ENCODE measurements around the gene WDFY1. TPM values are rescaled to one million over a fixed set of nuclear protein-coding genes. Genes with fewer than 3 reads are reported as not detected.
A peak's percentile ranks its signal among the peaks of the same experiment; 100 is the strongest.

WDFY1 gene
- total RNA-seq, 1 experiment from 2014 or later = 123 TPM

GRCh38 chr2:223929571-223930102, 15.5 kb downstream of the WDFY1 start:
- Mint-ChIP-seq H3K4me3 (ENCODE audit: unreplicated experiment) (peak overlapping the region; percentile 85), H3K9me3 (ENCODE audit: unreplicated experiment) (no peaks in the 10 kb centered on the region), H3K36me3 (ENCODE audit: insufficient read depth, unreplicated experiment) (peaks cover 18% of the 10 kb centered on the region), H3K4me1 (ENCODE audit: low read depth, unreplicated experiment) (peaks cover 33% of the 10 kb centered on the region), H3K27ac (ENCODE audit: unreplicated experiment) (peak overlapping the region; percentile 99), H3K27me3 (ENCODE audit: insufficient read depth, unreplicated experiment) (no peaks in the 10 kb centered on the region)
- ChIA-PET CTCF (interaction anchor here (0.8 to 1.9 kb wide), 6 partner anchors 9 to 69 kb away, joined by 3 to 9 read pairs (median 8); no protein-coding TSS in a partner anchor), POLR2A (interaction anchor here (0.7 to 1.9 kb wide), 4 partner anchors 13 to 878 kb away, joined by 6 to 19 read pairs (median 12); no protein-coding TSS in a partner anchor)
- intact Hi-C loops (cut with micrococcal nuclease; ENCODE audit: unreplicated experiment) = loop anchor here (1.0 kb wide), 6 partner anchors 16 to 77 kb away; partner anchors contain the start of genes MRPL44 and WDFY1
- Histone ChIP-seq H3K9me3 (peaks cover 7% of the 10 kb centered on the region; the same call in 1 of the 2 replicates), H3K36me3 (ENCODE audit: control insufficient read depth, insufficient read depth, low read length) (0 out of 2 replicates have a peak, but pooled peaks cover 1% of the 10 kb centered on the region), H3K4me1 (peaks cover 51% of the 10 kb centered on the region), H3K4me3 (ENCODE audit: low read depth, low read length) (peak overlapping the region; percentile 6; the same call in 1 of the 2 replicates), H3K27me3 (replicated peaks; ENCODE audit: control insufficient read depth, insufficient read depth, low read length) (no peaks in the 10 kb centered on the region)
- DNase-seq = peak in 1 of 2 experiments; percentile 53
- TF ChIP-seq, protein P1, sequence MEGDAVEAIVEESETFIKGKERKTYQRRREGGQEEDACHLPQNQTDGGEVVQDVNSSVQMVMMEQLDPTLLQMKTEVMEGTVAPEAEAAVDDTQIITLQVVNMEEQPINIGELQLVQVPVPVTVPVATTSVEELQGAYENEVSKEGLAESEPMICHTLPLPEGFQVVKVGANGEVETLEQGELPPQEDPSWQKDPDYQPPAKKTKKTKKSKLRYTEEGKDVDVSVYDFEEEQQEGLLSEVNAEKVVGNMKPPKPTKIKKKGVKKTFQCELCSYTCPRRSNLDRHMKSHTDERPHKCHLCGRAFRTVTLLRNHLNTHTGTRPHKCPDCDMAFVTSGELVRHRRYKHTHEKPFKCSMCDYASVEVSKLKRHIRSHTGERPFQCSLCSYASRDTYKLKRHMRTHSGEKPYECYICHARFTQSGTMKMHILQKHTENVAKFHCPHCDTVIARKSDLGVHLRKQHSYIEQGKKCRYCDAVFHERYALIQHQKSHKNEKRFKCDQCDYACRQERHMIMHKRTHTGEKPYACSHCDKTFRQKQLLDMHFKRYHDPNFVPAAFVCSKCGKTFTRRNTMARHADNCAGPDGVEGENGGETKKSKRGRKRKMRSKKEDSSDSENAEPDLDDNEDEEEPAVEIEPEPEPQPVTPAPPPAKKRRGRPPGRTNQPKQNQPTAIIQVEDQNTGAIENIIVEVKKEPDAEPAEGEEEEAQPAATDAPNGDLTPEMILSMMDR (IDR thresholded peaks at IDR 0.05; ENCODE audit: insufficient read depth in 1 of 2, low read depth in 1 of 2, low read length in 1 of 2, severe bottlenecking in 1 of 2, unreplicated experiment in 1 of 2) = no peak
- BruUV-seq (replicated peaks) = no TSS peak

DNA sequence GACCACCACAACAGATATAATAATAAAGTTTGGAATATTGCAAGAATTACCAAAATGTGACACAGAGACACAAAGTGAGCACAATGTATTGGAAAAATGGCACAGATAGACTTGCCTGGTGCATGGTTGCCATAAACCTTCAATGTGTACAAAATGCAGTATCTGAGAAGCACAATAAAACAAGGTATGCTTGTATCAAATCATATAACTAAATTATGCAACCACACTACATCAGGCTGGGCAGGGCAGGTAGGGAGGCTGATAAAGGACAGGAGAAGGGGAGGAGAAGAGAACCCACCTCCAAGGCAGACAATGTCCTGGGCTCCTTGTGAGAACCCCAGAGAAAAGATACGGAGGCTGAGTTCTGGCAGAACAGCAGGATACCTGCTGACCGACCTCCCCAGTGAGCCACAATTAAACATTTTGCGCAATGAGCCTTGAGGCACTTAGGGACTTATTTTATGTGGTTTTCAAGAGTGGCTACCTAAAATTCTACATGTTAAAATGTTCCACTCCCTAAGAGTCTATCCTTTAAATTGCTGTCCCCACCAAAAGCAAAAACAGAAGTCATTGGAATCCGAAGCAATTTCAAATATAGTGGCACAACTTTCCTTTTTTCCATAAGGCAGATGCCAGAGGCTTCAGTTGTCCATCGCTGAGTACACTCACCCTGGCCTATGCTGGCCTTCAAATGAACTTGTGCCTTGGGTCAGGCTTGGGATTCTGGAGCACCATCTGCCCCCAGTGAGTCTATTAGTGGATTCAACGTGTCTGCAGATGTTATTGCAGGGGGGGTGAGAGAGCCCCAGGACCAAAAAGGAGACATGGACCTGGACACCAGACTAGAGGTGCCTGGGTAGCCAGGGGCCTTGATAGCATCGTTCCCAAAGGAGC, 16.8 kb downstream of the WDFY1 start:
- ChIA-PET CTCF (no interaction called here), POLR2A (no interaction called here)
- Histone ChIP-seq H3K36me3 (ENCODE audit: control insufficient read depth, insufficient read depth, low read length) (0 out of 2 replicates have a peak, but pooled peaks cover 1% of the 10 kb centered on the region), H3K4me1 (peaks cover 44% of the 10 kb centered on the region), H3K9me3 (peaks cover 9% of the 10 kb centered on the region; the same call in 1 of the 2 replicates), H3K4me3 (ENCODE audit: low read depth, low read length) (no peak overlapping the region), H3K27me3 (replicated peaks; ENCODE audit: control insufficient read depth, insufficient read depth, low read length) (no peaks in the 10 kb centered on the region)
- Mint-ChIP-seq H3K4me1 (ENCODE audit: low read depth, unreplicated experiment) (peaks cover 30% of the 10 kb centered on the region), H3K27ac (ENCODE audit: unreplicated experiment) (peak overlapping the region; percentile 99), H3K9me3 (ENCODE audit: unreplicated experiment) (no peaks in the 10 kb centered on the region), H3K4me3 (ENCODE audit: unreplicated experiment) (peak overlapping the region; percentile 85), H3K36me3 (ENCODE audit: insufficient read depth, unreplicated experiment) (peaks cover 18% of the 10 kb centered on the region), H3K27me3 (ENCODE audit: insufficient read depth, unreplicated experiment) (no peaks in the 10 kb centered on the region)
- no TSS peak for BruUV-seq (replicated peaks)
- intact Hi-C loops (cut with micrococcal nuclease; ENCODE audit: unreplicated experiment) = no loop called here
- no peak for DNase-seq
- TF ChIP-seq, protein P1 (IDR thresholded peaks at IDR 0.05; ENCODE audit: insufficient read depth in 1 of 2, low read depth in 1 of 2, low read length in 1 of 2, severe bottlenecking in 1 of 2, unreplicated experiment in 1 of 2) = no peak

- Mint-ChIP-seq H3K27ac (ENCODE audit: unreplicated experiment) (no peak overlapping the region), H3K9me3 (ENCODE audit: unreplicated experiment) (no peaks in the 10 kb centered on the region), H3K4me1 (ENCODE audit: low read depth, unreplicated experiment) (peaks cover 35% of the 10 kb centered on the region), H3K27me3 (ENCODE audit: insufficient read depth, unreplicated experiment) (no peaks in the 10 kb centered on the region), H3K36me3 (ENCODE audit: insufficient read depth, unreplicated experiment) (peaks cover 32% of the 10 kb centered on the region), H3K4me3 (ENCODE audit: unreplicated experiment) (no peak overlapping the region)
- Histone ChIP-seq H3K27me3 (replicated peaks; ENCODE audit: control insufficient read depth, insufficient read depth, low read length) (no peaks in the 10 kb centered on the region), H3K4me3 (ENCODE audit: low read depth, low read length) (no peak overlapping the region), H3K9me3 (peaks cover 9% of the 10 kb centered on the region; the same call in 1 of the 2 replicates), H3K4me1 (peaks cover 21% of the 10 kb centered on the region), H3K36me3 (ENCODE audit: control insufficient read depth, insufficient read depth, low read length) (0 out of 2 replicates have a peak, but pooled peaks cover 1% of the 10 kb centered on the region)
- BruUV-seq (replicated peaks) = no TSS peak
- ChIA-PET POLR2A (no interaction called here), CTCF (no interaction called here)
- intact Hi-C loops (cut with micrococcal nuclease; ENCODE audit: unreplicated experiment) = no loop called here
- no peak for DNase-seq
- TF ChIP-seq, protein P1 (IDR thresholded peaks at IDR 0.05; ENCODE audit: insufficient read depth in 1 of 2, low read depth in 1 of 2, low read length in 1 of 2, severe bottlenecking in 1 of 2, unreplicated experiment in 1 of 2) = no peak
These were observed 20.0 kb downstream of the WDFY1 start for GRCh38 chr2:223925106-223925505.

Measured in Caco-2 (cell line).